Glutamatergic neuron (in vitro differentiated cells): Measurements from ENCODE around the gene SLC4A8. TPM values are rescaled to one million over a fixed set of nuclear protein-coding genes. Genes with fewer than 3 reads are reported as not detected.

Experiments
- DNase-seq: peaks from one replicate; pipeline ENCODE4 v3.0.0; 2022
- H3K27ac Mint-ChIP-seq: one replicate; pipeline ENCODE4 v1.8.0; 2020; ENCODE audit warnings: mild to moderate bottlenecking, mixed read lengths, inconsistent platforms; ENCODE audit not compliant: unreplicated experiment
- H3K27me3 Mint-ChIP-seq: one replicate; pipeline ENCODE4 v1.8.0; 2020; ENCODE audit warnings: mild to moderate bottlenecking, moderate library complexity, mixed read lengths, inconsistent platforms; ENCODE audit not compliant: unreplicated experiment
- H3K36me3 Mint-ChIP-seq: one replicate; pipeline ENCODE4 v1.8.0; 2020; ENCODE audit warnings: mild to moderate bottlenecking, mixed read lengths, inconsistent platforms; ENCODE audit not compliant: unreplicated experiment
- H3K4me1 Mint-ChIP-seq: one replicate; pipeline ENCODE4 v1.8.0; 2020; ENCODE audit warnings: mild to moderate bottlenecking, low read depth, mixed read lengths, inconsistent platforms; ENCODE audit not compliant: unreplicated experiment
- H3K4me3 Mint-ChIP-seq: one replicate; pipeline ENCODE4 v1.8.0; 2020; ENCODE audit warnings: mild to moderate bottlenecking, mixed read lengths, inconsistent platforms; ENCODE audit not compliant: unreplicated experiment
- H3K9me3 Mint-ChIP-seq: one replicate; pipeline ENCODE4 v1.8.0; 2020; ENCODE audit warnings: mild to moderate bottlenecking, moderate library complexity, mixed read lengths, inconsistent platforms; ENCODE audit not compliant: unreplicated experiment
- total RNA-seq: library from RNA; stranded (reverse); fragmentation: NEBNext Ultra II Directional; extraction: Animal tissue kit (Norgen Biotek cat#: 25700); gene quantifications from one replicate; pipeline ENCODE4 v1.2.1, GENCODE V29; 2021; ENCODE audit not compliant: unreplicated experiment
- TF ChIP-seq, protein P1 (sequence below): fragments of 200-600 bp; sonication (generic); IDR thresholded peaks from one replicate; pipeline ENCODE4 v1.5.0; 2021; ENCODE audit not compliant: partially characterized antibody, unreplicated experiment

The SLC4A8 gene
- total RNA-seq, 1 donor from 2014 or later: 80.0 TPM

DNA sequence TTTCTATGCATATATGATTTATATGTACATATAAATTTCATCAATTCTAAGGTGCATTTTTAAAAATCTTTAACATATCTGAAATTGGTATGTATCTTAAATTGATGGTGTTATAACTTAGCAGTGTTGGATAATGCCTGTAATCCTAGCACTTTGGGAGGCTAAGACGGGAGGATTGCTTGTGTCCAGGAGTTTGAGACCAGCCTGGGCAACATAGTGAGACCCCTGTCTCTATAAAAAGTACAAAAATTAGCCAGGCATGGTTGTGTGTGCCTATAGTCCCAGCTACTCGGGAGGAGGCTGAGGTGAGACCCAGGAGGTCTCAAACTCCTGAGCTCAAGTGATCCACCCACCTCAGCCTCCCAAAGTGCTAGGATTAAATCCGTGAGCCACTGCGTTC lies 27.0 kb upstream of the SLC4A8 start:
- TF ChIP-seq, protein P1, sequence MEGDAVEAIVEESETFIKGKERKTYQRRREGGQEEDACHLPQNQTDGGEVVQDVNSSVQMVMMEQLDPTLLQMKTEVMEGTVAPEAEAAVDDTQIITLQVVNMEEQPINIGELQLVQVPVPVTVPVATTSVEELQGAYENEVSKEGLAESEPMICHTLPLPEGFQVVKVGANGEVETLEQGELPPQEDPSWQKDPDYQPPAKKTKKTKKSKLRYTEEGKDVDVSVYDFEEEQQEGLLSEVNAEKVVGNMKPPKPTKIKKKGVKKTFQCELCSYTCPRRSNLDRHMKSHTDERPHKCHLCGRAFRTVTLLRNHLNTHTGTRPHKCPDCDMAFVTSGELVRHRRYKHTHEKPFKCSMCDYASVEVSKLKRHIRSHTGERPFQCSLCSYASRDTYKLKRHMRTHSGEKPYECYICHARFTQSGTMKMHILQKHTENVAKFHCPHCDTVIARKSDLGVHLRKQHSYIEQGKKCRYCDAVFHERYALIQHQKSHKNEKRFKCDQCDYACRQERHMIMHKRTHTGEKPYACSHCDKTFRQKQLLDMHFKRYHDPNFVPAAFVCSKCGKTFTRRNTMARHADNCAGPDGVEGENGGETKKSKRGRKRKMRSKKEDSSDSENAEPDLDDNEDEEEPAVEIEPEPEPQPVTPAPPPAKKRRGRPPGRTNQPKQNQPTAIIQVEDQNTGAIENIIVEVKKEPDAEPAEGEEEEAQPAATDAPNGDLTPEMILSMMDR: no peak
- Mint-ChIP-seq H3K27me3 (peaks cover 5% of the 10 kb centered on the region), H3K4me3 (no peak overlapping the region), H3K36me3 (no peaks in the 10 kb centered on the region), H3K9me3 (no peaks in the 10 kb centered on the region), H3K27ac (no peak overlapping the region), H3K4me1 (no peaks in the 10 kb centered on the region)
- no peak for DNase-seq

DNA sequence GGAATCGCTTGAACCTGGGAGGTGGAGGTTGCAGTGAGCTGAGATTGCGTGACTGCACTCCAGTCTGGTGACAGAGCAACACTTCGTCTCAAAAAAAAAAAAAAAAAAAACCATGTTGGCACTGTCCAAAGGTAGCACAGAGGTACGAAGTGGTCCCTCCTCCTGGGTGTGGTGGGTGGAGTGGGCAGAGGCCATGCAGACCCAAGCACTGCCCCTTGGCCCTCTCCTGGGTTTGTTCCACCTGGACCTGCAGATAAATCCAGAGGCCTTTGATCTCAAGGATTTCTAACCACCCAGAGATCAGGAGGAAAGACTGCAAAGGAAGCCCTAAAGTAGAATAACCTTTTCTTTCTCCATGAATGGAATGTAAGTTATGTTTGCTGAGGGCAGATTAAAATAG lies 24.7 kb upstream of the SLC4A8 start:
- H3K4me1 Mint-ChIP-seq: no peaks in the 10 kb centered on the region
- no peak for DNase-seq
- TF ChIP-seq, protein P1: no peak
- H3K36me3 Mint-ChIP-seq: no peaks in the 10 kb centered on the region
- H3K4me3 Mint-ChIP-seq: no peak overlapping the region
- H3K9me3 Mint-ChIP-seq: peaks cover 2% of the 10 kb centered on the region
- no peaks in the 10 kb centered on the region for H3K27me3 Mint-ChIP-seq
- H3K27ac Mint-ChIP-seq: no peak overlapping the region

DNA sequence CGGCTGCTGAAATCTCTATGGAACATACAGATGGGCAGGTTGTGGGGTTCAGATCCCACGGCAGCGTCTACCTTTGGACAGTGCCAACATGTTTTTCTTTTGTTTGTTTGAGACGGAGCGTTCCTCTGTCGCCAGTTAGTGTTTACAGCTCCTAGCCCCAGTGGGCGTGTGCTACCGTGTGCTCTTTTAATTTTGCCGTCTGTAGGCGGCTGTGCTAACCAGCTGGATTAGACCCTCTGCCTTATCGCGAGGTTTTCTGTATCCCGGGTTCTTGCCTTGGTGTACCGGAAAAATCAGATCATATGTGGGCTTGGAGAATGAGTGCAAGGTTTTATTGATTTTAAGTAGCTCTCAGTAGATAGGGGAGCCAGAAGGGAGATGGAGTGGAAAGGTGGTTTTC lies 23.6 kb upstream of the SLC4A8 start:
- H3K27me3 Mint-ChIP-seq: no peaks in the 10 kb centered on the region
- DNase-seq: no peak
- TF ChIP-seq, protein P1: no peak
- peaks cover 2% of the 10 kb centered on the region for H3K4me1 Mint-ChIP-seq
- H3K4me3 Mint-ChIP-seq: no peak overlapping the region
- H3K36me3 Mint-ChIP-seq: no peaks in the 10 kb centered on the region
- H3K27ac Mint-ChIP-seq: no peak overlapping the region
- peaks cover 2% of the 10 kb centered on the region for H3K9me3 Mint-ChIP-seq

DNA sequence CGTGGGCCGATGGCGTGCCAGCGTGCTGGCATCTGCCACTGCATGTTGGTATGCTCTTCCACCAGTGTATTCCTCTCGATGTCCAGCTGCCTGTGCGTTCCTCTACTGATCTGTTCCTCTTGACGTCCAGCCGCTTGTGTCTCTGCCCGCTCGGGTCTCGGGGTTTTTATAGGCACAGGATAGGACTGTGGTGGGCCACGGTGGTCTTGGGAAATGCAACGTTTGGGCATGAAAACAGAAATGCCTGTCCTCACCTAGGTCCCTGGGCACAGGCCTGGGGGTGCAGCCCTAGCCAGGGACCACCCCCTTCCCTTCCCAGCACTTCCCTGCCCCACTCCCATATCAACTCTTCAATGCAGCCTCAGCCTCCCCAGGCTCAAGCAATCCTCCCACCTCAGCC lies 23.1 kb upstream of the SLC4A8 start:
- no peak for DNase-seq
- Mint-ChIP-seq H3K27ac (no peak overlapping the region), H3K36me3 (no peaks in the 10 kb centered on the region), H3K9me3 (peaks cover 2% of the 10 kb centered on the region), H3K4me3 (no peak overlapping the region), H3K27me3 (peaks cover 4% of the 10 kb centered on the region), H3K4me1 (peaks cover 2% of the 10 kb centered on the region)
- TF ChIP-seq, protein P1: no peak

DNA sequence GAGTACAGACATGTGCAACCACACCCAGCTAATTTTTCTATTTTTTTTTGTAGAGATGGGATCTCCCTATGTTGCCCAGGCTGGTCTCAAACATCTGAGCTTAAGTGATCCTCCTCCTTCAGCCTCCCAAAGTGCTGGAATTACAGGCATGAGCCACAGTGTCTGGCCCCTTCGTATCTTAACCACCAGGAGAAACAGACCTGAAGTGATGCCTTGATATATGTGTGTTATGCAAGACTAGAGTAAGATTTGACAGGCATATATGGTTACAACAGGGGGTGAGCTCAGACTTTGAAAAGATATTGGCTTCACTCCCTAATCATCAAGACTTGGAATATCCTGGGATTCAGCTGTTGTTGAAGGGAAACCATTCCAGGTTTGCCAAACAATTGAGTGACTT lies 22.7 kb upstream of the SLC4A8 start:
- H3K27me3 Mint-ChIP-seq: peaks cover 4% of the 10 kb centered on the region
- no peak overlapping the region for H3K4me3 Mint-ChIP-seq
- peaks cover 2% of the 10 kb centered on the region for H3K4me1 Mint-ChIP-seq
- peaks cover 2% of the 10 kb centered on the region for H3K9me3 Mint-ChIP-seq
- no peaks in the 10 kb centered on the region for H3K36me3 Mint-ChIP-seq
- no peak for DNase-seq
- TF ChIP-seq, protein P1: no peak
- H3K27ac Mint-ChIP-seq: no peak overlapping the region
